Ishikawa (cell line): ENCODE data around the gene NCK2.

Experiments
- CEBPB ChIP-seq: IDR thresholded peaks from 2 replicates; pipeline ENCODE4 v1.6.1; 2012
- EP300 ChIP-seq: IDR thresholded peaks from 2 replicates; pipeline ENCODE4 v1.6.1; 2012; ENCODE audit warnings: borderline replicate concordance
- FOXM1 ChIP-seq: IDR thresholded peaks from 2 replicates; pipeline ENCODE4 v1.6.1; 2012; ENCODE audit warnings: low read depth, borderline replicate concordance
- RAD21 ChIP-seq: IDR thresholded peaks from 2 replicates; pipeline ENCODE4 v1.6.1; 2012; ENCODE audit warnings: low read depth
- TAF1 ChIP-seq: IDR thresholded peaks from 2 replicates; pipeline ENCODE4 v1.6.1; 2012; ENCODE audit warnings: low read depth, mild to moderate bottlenecking
- TEAD4 ChIP-seq: IDR thresholded peaks from 2 replicates; pipeline ENCODE4 v1.6.1; 2012
- YY1 ChIP-seq: IDR thresholded peaks from 2 replicates; pipeline ENCODE4 v1.6.1; 2012; ENCODE audit warnings: low read depth
- TF ChIP-seq, protein P1 (sequence below): IDR thresholded peaks from 2 replicates; pipeline ENCODE4 v1.6.1; 2012
- TF ChIP-seq, protein P2 (sequence below): IDR thresholded peaks from 2 replicates; pipeline ENCODE4 v1.6.1; 2012

DNA sequence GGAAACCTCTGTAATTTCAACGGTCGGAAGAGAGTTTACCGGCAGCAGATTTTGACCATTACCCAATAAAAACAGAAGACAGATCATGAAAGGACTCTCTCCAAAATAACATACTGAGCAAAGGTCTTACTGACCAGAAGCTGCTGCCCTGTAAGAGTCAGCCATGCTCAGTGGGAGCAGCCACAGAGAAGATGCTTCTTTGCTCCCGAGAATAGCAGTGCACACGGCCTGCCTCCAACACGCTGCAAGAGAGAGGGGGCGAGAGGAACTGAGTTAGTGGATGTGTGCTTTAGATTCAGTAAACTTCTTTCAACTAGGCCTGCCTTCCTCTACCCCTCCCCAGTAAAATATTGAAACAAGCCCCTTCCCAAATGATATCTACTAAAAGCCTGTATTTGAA, 103.7 kb downstream of the NCK2 start:
- no peak for TF ChIP-seq RAD21
- TF ChIP-seq, protein P1, sequence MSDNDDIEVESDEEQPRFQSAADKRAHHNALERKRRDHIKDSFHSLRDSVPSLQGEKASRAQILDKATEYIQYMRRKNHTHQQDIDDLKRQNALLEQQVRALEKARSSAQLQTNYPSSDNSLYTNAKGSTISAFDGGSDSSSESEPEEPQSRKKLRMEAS = no peak
- TF ChIP-seq TEAD4 = no peak
- TF ChIP-seq YY1 = no peak
- TF ChIP-seq EP300 = no peak
- TF ChIP-seq FOXM1 = no peak
- TF ChIP-seq, protein P2, sequence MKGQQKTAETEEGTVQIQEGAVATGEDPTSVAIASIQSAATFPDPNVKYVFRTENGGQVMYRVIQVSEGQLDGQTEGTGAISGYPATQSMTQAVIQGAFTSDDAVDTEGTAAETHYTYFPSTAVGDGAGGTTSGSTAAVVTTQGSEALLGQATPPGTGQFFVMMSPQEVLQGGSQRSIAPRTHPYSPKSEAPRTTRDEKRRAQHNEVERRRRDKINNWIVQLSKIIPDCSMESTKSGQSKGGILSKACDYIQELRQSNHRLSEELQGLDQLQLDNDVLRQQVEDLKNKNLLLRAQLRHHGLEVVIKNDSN = no peak
- TF ChIP-seq CEBPB = no peak
- TF ChIP-seq TAF1 = no peak
